Activated CD8-positive, alpha-beta memory T cell treated with anti-CD3 and anti-CD28 coated beads, Interleukin-2, amount 50 U/mL, for 48 hours (primary cell): ENCODE data around the gene GRAMD1C.

Experiments
- DNase-seq: peaks from one replicate; pipeline ENCODE4 v3.0.0-alpha.2; 2020

Gene GRAMD1C

DNA sequence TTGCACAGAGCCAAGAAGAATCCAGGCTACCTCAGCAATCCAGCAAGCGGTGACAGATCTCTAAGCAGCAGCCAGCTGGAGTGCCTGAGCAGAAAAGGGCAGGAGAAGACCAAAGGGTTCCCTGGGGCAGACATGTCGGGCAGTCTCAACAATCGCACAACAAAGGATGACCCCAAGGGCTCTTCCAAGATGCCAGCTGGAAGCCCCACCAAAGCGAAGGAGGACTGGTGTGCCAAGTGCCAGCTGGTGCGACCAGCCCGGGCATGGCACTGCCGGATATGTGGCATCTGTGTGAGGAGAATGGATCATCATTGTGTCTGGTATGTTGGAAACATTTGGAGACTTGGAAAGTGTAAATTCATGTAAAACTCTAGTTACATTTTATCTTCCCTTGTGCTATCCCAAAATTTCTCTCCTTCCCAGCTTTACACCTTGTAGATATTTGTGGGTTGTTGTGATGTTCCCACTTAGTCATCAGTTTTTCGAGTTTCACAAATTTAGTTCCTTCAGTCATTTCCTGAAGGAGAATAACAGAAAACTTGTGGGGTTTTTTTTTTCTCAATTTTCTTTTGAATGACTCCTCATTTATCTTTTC lies 115.6 kb downstream of the GRAMD1C start:
- no peak for DNase-seq

DNA sequence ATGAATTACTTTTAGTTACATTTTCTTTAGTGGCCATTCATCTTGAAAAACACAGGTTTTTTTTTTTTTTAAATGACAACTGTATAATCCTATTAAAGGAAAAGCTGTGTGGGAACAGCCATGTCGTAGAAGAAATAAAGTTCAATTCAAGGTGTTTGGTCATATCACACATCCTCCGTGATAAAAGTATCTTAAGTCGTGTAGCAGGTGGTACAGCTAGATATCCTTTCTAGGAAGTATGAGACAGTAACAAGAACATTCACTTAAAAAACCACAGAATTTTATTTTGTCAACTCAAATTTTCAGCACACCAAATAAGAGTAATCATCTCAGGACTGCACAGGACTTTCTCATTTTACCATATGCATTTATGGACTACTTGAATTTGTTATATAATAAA lies 125.3 kb downstream of the GRAMD1C start:
- no peak for DNase-seq

DNA sequence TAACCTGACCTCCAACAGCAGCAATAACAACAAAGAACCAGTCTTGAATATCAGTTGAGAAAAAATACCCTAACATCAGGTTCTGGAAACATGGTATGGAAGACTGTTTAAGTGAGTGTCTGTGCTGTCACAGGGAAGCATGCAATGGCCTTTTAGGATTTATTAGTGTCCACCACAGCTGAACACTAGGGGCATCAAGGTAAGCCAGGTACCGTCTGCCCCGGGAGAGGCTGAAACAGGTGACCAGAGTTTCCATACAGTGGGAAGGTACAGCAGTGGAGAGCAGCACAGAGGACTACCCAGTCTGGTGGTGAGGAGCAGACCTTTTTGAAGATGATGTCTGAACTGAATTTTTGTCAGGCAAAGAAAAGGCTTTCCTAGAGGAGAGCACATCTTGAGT lies 127.6 kb downstream of the GRAMD1C start:
- DNase-seq, result no peak

DNA sequence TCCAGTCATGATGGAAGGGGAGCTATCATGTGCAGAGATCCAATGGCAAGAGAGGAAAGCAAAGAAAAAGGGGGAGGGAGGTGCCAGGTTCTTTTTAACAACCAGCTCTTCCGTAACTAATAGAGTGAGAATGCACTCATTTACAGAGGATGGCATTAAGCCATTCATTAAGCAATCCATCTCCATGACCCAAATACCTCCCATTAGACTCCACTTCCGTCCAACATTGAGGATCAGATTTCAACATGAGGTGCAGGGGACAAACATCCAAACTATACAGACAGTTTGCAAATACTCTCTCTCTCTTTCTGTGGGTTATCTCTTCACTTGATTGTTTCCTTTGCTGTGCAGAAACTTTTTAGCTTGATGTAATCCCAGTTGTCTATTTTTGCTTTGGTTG lies 130.4 kb downstream of the GRAMD1C start:
- no peak for DNase-seq

DNA sequence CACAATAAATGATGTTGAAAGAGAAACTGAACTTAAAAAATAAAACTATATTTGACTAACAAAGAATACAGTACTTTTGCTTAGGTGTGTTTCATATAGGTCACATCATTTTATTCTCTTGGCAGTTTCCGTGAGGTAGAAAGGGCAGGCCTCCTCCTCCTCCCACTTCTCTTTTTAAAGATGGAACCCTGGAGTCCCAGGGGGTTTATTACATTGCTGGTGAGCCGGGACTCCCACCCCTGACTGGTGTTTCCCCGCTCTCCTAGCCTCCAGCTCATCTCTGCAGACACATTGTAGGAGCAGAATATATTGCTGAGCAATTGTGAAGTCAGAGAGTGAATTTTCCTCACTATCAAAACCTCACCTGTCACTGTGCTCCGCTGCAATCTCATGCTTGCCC lies 139.2 kb downstream of the GRAMD1C start:
- DNase-seq, result no peak

DNA sequence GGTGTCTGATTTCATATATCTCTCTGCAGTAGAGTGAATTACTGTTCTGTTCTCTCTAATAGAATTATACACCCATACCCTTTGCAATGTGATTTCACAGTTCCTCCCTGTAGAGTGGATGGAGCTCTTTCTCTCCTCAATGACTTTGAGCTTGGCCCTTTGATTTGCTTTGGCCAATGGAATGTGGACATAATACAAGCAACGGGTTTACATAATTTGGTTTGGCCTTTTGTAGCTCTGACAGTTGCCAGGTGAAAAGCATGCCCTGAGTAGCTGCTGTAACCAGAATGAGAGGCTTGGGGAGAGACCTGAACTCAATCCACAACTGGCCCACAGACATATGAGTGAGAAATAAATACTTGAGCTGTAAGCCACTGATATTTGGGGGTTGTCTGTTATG lies 141.3 kb downstream of the GRAMD1C start:
- no peak for DNase-seq

DNA sequence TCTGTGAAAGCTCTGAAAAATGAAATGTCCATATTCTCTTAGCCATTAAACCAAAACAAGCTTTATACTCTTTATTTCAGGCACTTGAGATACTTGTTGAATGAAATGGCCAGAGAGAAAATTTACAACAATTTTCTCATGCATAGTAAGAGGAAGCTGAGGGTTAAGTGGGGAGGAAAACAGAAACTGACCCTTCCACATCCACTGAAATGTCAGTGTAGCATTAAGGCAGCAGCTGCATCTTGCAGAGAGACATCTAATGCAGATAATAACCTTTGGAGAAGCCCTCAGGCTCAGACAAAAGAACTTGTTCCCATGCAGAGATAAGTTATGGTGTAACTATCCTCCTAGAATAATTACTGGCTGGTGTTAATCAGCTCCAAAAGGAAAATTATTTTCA lies 143.2 kb downstream of the GRAMD1C start:
- no peak for DNase-seq

DNA sequence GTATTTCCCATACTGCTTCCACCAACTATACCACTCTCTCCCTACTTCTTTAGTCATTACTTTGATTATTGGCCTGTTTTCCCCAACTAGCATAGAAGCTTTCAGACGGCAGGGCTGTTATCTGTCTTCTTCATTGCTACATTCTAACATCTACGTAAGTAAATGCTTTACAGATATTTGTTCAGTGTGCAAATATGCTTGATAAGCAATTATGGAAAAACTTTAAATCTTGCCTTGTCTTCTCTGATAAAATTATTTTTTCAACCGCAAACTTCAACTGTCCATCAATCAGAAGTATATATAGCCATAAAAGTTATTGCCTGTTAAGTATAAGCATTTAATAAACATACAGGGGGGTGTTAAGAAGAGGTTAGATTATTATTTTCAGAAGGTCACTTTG lies 145.0 kb downstream of the GRAMD1C start:
- DNase-seq, result no peak

DNA sequence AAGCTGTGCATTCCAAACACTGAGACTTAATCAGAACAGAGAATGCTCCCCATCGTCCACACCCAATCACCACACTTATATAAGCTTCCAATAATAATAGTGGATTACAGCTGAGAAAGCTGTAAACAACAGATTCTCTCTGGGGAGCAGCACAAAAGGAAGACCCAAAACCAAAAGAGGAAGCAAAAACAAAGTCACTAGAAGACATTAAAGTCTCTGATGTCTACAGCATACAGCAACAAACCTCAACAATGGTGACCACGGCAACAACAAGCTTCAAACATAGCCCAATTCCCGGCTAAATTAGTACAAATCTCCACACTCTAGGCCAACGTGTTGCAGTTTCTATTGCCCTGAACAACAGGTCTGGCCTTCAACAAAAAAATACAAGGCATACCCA lies 147.0 kb downstream of the GRAMD1C start:
- DNase-seq, result no peak
